HUES64 (cell line): ENCODE results near the gene ATAD2B. TPM values are rescaled to one million over a fixed set of nuclear protein-coding genes. Genes with fewer than 3 reads are reported as not detected.
"Not testable (repeated sequence)": the region's sequence is repeated elsewhere in the genome, so short reads cannot be mapped to it uniquely, and the experiment has no call there.

Experiments used
- H3K27ac ChIP-seq: 2 replicates; pipeline ENCODE4 v1.7.0; 2013; ENCODE audit warnings: low read depth, low read length, inconsistent platforms
- H3K27me3 ChIP-seq: 2 replicates; pipeline ENCODE4 v1.6.1; 2013; ENCODE audit warnings: mild to moderate bottlenecking, low read length; ENCODE audit not compliant: insufficient read depth
- H3K36me3 ChIP-seq: 2 replicates; pipeline ENCODE4 v1.6.1; 2013; ENCODE audit warnings: mild to moderate bottlenecking, low read length; ENCODE audit not compliant: insufficient read depth
- H3K4me1 ChIP-seq: 2 replicates; pipeline ENCODE4 v1.6.1; 2013; ENCODE audit warnings: mild to moderate bottlenecking, low read length, moderate library complexity; ENCODE audit not compliant: insufficient read depth
- H3K4me3 ChIP-seq: 2 replicates; pipeline ENCODE4 v1.5.1; 2013; ENCODE audit warnings: mild to moderate bottlenecking, low read length, moderate library complexity
- H3K9ac ChIP-seq: 2 replicates; pipeline ENCODE4 v1.6.1; 2013; ENCODE audit warnings: mild to moderate bottlenecking, low read depth, low read length
- H3K9me3 ChIP-seq: 2 replicates; pipeline ENCODE4 v1.6.1; 2013; ENCODE audit warnings: low read depth, low read length; ENCODE audit not compliant: insufficient read depth
- WGBS: fragments of 150-250, 120-280 bp; methylation state at CpG from one replicate; pipeline ENCODE4 v1.1.7; 2013; ENCODE audit warnings: missing lambda C conversion rate; 5-methylcytosine and 5-hydroxymethylcytosine counted together
- polyA plus RNA-seq, 2 experiments: library from polyadenylated mRNA; stranded (reverse); fragments of 50-300 nt; gene quantifications; one replicate each; pipeline ENCODE4 v1.2.3, GENCODE V29; 2013

The ATAD2B gene
- 5.9 TPM for polyA plus RNA-seq (2013, experiment 1 of 2)
- polyA plus RNA-seq (2013, experiment 2 of 2), result 6.7 TPM

DNA sequence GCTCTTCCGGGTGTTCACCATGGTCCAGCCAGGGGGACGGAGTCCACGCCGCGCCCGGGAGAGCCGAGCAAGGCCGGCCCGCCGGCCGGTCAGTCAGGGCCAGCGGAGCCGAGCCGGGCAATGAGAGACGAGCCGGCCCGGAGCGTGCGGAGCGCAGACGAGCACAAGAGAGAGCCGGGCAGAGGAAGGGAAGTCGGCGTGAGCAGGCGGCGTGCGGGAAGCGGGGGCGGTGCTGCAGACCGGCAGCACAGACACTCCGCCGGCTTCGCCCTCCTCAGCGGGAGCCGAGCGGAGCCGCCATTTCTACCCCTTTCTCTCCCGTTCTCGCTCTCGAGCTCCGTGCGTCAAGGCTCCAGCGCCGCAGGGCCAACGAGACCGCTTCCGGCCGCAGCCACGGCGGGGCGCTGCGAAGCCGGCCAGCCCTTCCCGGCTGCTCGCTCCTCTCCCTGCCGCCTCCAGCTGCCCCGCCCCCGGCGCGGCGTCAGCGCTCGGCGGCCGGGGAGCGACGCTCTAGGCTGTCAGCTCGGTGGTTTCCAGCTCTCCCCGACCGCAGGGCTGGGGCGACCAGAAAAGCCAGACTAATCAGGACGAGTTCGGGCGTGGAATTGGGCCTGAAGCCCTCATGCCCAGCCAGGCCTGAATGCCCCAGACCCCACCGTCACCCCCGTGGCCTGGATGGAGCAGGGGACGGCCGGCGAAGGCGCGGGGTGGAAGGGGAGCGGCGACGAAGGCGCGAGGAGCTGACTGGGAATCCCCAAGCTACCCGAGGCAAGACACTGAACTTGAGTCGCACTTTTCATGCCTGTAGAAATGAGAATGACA is at the start of gene ATAD2B:
Gene ATAD2B, minus strand, starts transcription at position 374 of the 822 bp plus-strand sequence. Its CDS starts 353 bp downstream, at position 21.
- H3K27me3 ChIP-seq, result no peaks in the 10 kb centered on the region
- peaks cover 16% of the 10 kb centered on the region for H3K4me1 ChIP-seq
- WGBS, result under 1% methylated on average over 88 of the region's 88 CpGs
- peak within 1 kb of the TSS; percentile 96 for H3K9ac ChIP-seq
- H3K9me3 ChIP-seq, result no peaks in the 10 kb centered on the region
- H3K4me3 ChIP-seq, result peak within 1 kb of the TSS; percentile 82
- no peaks in the 10 kb centered on the region for H3K36me3 ChIP-seq
- peak within 1 kb of the TSS; percentile 93 for H3K27ac ChIP-seq

- Histone ChIP-seq H3K4me1 (no peaks in the 10 kb centered on the region), H3K9ac (no peak overlapping the region), H3K27me3 (no peaks in the 10 kb centered on the region), H3K9me3 (no peaks in the 10 kb centered on the region), H3K36me3 (peaks cover 14% of the 10 kb centered on the region), H3K27ac (no peak overlapping the region), H3K4me3 (no peak overlapping the region)
- 98% methylated on average over 4 of the region's 4 CpGs for WGBS
Observed at GRCh38 chr2:23967846-23968245, 40.9 kb upstream of the ATAD2B start.

- no peaks in the 10 kb centered on the region for H3K27me3 ChIP-seq
- H3K4me3 ChIP-seq, result no peak overlapping the region
- H3K9me3 ChIP-seq, result no peaks in the 10 kb centered on the region
- H3K27ac ChIP-seq, result no peak overlapping the region
- no peak overlapping the region for H3K9ac ChIP-seq
- H3K36me3 ChIP-seq, result peaks cover 8% of the 10 kb centered on the region; the same call in 1 of the 2 replicates
- no peaks in the 10 kb centered on the region for H3K4me1 ChIP-seq
- whole genome bisulfite sequencing, result 97% methylated on average over 6 of the region's 6 CpGs
Observed at GRCh38 chr2:23954325-23955014, 27.5 kb upstream of the ATAD2B start.

- Histone ChIP-seq H3K4me1 (no peaks in the 10 kb centered on the region), H3K9me3 (no peaks in the 10 kb centered on the region), H3K36me3 (peaks cover 5% of the 10 kb centered on the region; the same call in 1 of the 2 replicates), H3K9ac (no peak overlapping the region), H3K27ac (no peak overlapping the region), H3K4me3 (no peak overlapping the region), H3K27me3 (no peaks in the 10 kb centered on the region)
Observed at GRCh38 chr2:23953625-23954024, 26.7 kb upstream of the ATAD2B start.

DNA sequence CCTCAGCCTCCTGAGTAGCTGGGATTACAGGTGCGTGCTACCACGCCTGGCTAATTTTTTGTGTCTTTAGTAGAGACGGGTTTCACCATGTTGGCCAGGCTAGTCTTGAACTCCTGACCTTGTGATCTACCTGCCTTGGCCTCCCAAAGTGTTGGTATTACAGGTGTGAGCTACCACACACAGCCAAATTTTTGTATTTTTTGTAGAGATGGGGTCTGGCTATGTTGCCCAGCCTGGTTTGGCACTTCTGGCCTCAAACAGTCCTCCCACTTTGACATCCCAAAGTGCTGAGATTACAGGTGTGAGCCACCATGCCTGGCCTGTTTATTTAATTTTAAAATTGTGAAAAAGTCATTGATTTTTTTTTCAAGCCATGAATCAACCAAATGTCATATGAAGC is 25.6 kb upstream of the ATAD2B start:
- H3K9ac ChIP-seq, H3K9me3 ChIP-seq, H3K4me3 ChIP-seq, H3K36me3 ChIP-seq, H3K27me3 ChIP-seq, H3K4me1 ChIP-seq, H3K27ac ChIP-seq: not testable (repeated sequence)
- WGBS, result 97% methylated on average over 3 of the region's 3 CpGs

DNA sequence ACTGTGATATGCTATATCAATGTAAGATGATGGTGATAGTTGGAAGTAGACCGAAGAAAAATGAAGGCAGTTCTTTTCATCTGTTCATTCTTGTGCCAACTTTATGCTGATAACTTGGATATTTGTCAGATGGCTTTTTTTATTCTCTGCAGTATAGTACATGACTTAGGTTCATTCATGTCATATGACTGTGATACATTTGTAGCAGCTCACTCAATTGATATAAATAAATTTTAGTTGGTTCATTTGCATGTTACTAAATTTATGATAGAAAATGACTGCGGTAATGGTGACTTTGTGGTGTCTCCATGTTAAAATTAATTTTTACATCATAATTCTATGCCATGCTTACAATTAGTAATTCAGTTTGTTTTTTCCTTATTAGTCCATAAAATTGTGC is 20.4 kb upstream of the ATAD2B start:
- H3K9ac ChIP-seq, result no peak overlapping the region

GRCh38 chr2:23944976-23945375 is 18.1 kb upstream of the ATAD2B start:
- Histone ChIP-seq H3K4me1 (peaks cover 13% of the 10 kb centered on the region; the same call in 1 of the 2 replicates), H3K27me3 (no peaks in the 10 kb centered on the region), H3K36me3 (no peaks in the 10 kb centered on the region), H3K4me3 (no peak overlapping the region), H3K9ac (no peak overlapping the region), H3K9me3 (no peaks in the 10 kb centered on the region), H3K27ac (no peak overlapping the region)

More for the DNA sequence above, 20.4 kb upstream of the ATAD2B start:
- Histone ChIP-seq H3K36me3 (no peaks in the 10 kb centered on the region), H3K4me3 (no peak overlapping the region), H3K9me3 (no peaks in the 10 kb centered on the region), H3K27ac (no peak overlapping the region), H3K4me1 (peaks cover 6% of the 10 kb centered on the region; the same call in 1 of the 2 replicates), H3K27me3 (no peaks in the 10 kb centered on the region)
- WGBS, result 98% methylated on average over 1 of the region's 2 CpGs

- Histone ChIP-seq H3K4me3 (no peak overlapping the region), H3K27me3 (no peaks in the 10 kb centered on the region), H3K4me1 (peaks cover 13% of the 10 kb centered on the region; the same call in 1 of the 2 replicates), H3K9me3 (no peaks in the 10 kb centered on the region), H3K27ac (no peak overlapping the region), H3K9ac (no peak overlapping the region), H3K36me3 (no peaks in the 10 kb centered on the region)
- WGBS, result 62% methylated on average over 1 of the region's 1 CpG
Observed at GRCh38 chr2:23944527-23944926, 17.6 kb upstream of the ATAD2B start.

DNA sequence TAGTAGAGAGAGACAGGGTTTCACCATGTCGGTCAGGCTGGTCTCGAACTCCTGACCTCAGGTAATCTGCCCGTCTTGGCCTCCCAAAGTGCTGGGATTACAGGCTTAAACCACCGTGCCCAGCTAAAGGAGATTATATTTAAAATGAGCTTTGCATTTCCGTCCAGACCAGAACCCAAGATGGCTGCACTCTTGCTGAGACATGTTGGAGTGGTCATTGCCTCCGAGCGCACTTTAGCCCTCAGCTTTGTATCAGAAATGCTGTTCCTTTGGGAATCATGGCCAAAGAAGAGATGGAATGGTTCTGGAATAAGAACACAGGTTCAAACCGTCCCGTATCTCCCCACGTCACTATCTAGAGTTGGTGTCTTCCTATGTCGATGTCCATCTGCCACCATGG is 16.7 kb upstream of the ATAD2B start:
- no peaks in the 10 kb centered on the region for H3K36me3 ChIP-seq

DNA sequence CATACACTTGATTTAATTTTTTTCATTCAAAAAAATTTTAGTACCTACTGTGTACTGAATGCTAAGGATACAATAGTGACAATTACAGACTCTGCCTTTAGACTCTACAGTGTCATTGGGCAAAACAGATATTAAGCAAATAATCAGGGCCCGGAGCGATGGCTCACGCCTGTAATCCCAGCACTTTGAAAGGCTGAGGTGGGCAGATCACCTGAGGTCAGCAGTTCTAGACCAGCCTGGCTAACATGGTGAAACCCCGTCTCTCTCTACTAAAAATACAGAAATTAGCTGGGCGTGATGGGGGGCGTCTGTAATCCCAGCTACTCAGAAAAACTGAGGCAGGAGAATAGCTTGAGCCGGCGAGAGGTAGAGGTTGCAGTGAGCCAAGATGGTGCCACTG is 14.7 kb upstream of the ATAD2B start:
- 91% methylated on average over 8 of the region's 8 CpGs for WGBS
- H3K4me3 ChIP-seq, result peak overlapping the region; percentile 85
- H3K27me3 ChIP-seq, result no peaks in the 10 kb centered on the region
- no peak overlapping the region for H3K9ac ChIP-seq
- H3K4me1 ChIP-seq, result peaks cover 13% of the 10 kb centered on the region; the same call in 1 of the 2 replicates
- no peaks in the 10 kb centered on the region for H3K36me3 ChIP-seq
- no peaks in the 10 kb centered on the region for H3K9me3 ChIP-seq
- H3K27ac ChIP-seq, result no peak overlapping the region

More for the DNA sequence above, 16.7 kb upstream of the ATAD2B start:
- Histone ChIP-seq H3K27ac (no peak overlapping the region), H3K9ac (no peak overlapping the region), H3K4me1 (peaks cover 13% of the 10 kb centered on the region; the same call in 1 of the 2 replicates), H3K9me3 (no peaks in the 10 kb centered on the region), H3K4me3 (no peak overlapping the region), H3K27me3 (no peaks in the 10 kb centered on the region)
- WGBS, result 98% methylated on average over 11 of the region's 11 CpGs
